Measurements from ENCODE around the gene TELO2.
A peak's percentile ranks its signal among the peaks of the same experiment; 100 is the strongest.
"Not testable (repeated sequence)": the region's sequence is repeated elsewhere in the genome, so short reads cannot be mapped to it uniquely, and the experiment has no call there.

The TELO2 gene

DNA sequence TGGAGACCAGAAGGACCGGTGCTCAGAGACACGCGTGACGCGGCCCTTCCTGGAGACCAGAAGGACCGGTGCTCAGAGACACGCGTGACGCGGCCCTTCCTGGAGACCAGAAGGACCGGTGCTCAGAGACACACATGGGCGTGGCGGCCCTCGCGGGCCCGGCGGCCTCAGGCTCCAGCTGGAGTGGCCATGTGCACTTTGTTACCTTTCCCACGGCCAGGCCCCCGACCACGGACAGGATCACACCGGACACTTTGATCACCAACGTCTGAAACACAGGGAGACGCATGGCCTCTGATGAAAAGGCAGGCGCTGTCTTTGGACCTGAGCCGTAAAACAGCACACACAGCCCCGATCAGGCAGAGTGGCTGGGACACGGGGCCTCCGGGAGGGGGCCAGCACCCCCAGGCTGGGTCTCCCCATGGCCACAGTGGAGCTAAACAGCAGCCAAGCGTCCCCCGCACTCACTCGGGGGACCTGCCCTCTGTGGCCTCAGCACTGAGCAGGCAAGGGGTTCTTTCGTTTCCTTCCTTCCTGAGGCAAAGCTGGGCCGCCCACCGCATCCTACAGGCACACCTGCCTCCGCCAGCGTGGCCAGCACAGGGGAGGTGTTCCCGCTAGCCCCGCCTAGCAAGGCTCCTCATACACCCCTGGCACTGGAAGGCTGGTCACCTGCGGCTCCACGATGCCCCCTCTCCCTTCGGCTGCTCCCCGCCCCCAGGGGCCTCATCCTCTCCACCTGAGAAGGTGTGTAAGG lies 35.5 kb upstream of the TELO2 start:
- DNase-seq (ENCODE audit: low spot score) = no peak

DNA sequence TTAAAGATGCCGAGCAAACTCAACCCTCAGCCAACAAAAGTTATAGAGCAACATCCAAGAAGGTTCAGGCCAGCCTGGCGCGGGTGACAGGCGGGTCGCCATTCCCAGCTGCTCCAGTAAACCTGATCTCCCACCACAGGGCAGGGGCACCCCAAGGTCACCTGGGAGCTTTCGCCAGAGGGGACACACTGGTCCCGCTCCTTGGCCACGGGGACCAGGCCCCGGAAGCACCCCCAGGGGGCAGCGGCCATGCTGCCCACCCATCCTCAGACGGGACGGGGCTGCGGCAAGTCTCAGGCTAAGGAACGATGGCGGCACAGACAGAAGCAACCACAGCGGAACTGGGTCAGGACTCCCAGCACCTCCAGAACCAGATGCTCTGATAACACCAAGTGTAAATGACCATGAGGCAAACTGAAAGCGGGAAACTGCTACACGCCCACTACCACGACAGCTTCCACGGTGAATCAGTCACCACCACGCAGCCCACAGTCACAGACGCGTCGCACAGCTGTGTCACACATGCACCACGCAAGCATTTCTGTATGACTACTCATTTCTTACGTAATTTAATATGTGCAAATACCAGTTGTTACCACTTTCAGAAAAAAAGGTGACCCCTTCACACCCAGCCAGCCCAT lies 34.7 kb upstream of the TELO2 start:
- DNase-seq (ENCODE audit: low spot score) = no peak

DNA sequence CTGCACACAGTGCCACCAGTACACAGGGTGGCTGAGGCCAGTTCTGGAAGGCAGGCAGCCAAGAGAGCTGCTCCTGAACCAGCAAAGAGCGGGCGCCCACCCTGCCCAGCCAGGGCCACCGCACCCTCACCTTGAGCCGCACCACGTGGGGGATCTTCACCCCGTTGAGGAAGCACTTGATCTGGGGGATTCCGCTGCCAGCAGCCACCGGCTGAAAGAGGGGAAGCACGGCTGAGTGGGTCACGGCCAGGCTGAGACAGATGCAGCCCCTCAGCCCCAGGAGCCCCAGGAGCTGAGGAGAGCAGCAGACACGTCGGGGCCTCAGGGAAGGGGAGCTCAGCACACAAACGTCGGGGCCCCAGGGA lies 34.2 kb upstream of the TELO2 start:
- no peak for DNase-seq (ENCODE audit: low spot score)

DNA sequence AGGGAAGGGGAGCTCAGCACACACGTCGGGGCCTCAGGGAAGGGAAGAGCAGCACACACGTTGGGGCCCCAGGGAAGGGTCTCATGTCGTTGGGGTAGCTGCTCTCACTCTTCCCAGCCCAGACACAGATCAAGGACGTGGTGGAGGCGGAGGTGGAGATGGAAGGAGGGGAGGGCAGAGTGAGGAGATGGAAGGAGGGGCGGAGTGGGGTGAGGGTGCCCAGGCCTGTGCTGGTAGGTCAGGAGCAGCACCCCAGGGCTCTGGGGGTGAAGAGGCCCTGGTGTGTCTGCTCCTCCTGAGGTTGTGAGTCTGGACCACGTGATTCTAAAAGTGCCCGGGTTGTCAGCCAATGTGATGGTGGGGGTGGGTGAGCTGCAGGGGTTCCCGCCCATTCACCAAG lies 33.2 kb upstream of the TELO2 start:
- DNase-seq (ENCODE audit: low spot score) = no peak

DNA sequence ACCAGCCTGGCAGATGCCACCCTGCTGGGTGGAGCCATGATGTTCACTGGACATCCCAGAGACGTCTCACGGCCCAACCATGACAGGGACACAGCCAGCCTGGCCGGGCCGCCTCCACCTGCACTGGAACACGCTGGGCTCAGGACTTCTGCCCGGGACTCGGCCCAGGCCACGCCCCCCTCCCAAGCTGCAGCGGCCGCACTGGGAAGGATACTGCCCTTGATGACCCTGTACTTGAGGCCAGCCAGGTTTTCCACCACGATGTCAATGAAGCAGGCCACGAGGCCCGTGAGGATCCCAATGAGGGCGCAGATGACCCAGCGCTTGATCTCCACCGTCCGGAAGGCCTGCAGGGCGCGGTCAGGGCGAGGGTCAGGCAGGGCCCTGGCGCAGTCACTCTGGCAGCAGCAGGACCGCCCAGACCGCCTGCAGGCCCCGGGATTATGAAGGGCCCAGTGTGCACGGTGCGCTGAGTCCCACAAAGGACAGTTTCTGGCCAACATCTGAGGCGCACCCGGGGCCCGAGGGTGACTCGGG lies 32.5 kb upstream of the TELO2 start:
- DNase-seq (ENCODE audit: low spot score) = no peak

DNA sequence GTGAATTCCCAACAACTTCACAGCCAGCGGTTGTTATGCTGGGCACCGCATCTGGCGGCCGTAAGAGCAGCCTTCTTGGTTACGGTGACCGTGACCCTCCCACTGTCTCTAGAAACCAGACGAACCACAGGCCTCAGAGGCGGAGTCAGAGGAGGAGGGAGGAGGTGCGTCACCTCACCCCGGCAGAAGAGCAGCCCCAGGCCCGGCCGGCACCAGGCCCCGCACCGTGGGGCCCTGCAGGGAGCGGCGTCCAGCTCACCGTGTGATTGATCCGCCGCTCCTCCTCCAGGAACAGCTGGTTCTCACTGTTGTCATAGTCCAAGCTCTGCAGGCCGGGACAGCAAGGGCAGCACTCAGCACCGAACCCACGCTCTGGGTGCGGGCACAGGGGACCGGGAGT lies 32.0 kb upstream of the TELO2 start:
- DNase-seq (ENCODE audit: low spot score) = no peak

DNA sequence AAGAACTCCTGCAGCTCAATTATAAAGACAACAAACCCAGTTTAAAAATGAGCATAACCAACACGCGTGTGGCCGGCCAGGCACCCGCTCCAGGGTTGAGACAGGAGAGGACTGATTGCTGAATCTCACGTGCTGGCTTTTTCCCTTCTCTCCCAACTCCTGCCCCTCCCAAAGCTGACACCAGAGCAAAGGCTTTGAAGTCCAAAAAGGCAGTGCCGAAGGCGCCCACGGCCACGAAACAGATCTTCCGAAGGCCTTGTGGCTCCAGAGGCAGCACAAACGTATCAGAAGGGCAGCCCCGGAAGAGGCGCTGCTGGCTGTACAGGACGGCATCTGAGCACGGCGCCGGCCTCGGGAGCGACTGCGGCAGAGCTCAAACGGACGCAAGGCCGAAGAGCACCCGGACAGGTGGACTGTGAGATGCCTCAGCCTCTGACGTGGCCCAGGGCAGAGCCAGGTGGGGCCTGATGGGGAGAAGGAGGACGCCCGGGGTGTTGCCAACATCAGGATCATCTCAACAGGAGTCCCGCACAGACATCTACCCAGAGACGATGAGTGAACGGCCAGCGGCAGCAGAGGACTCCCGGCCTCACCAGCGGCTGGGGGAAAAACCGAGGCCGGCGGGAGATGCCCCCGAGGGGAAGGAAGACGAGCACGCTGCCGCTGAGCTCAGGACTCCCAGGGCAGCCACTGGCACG lies 28.8 kb upstream of the TELO2 start:
- DNase-seq (ENCODE audit: low spot score) = no peak

DNA sequence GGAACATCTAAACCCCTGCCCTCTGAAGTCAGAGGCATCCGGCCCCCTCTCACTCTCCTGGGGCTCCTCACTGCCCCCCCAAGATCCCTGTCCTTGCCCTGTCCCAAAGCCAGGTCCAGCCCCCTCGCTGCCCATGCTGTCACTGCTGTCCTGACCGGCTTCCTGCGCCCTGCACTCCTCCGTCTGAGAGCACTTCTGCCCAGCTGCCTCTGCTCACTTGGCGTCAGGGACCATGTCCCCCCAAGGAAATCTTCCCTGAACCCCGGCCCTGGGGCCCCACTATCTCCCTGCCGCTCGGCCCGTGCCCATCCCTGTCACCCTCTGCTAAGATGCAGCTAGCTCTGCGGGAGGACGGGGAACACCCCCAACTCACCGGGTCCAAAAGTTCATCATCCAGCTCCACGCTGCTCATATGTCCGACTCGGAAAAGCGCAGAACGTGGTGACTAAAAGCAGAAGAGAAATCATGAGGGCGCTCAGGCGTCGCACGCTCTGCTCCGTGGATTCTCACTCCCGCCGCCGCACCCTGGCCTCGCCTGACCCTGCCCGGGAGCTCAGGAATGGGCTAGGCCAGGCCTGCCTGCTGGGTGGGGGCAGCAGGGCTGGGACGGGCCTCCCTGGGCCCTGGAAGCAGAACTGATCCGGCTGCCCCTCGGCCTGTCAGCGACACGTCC lies 28.1 kb upstream of the TELO2 start:
- DNase-seq (ENCODE audit: low spot score) = no peak

DNA sequence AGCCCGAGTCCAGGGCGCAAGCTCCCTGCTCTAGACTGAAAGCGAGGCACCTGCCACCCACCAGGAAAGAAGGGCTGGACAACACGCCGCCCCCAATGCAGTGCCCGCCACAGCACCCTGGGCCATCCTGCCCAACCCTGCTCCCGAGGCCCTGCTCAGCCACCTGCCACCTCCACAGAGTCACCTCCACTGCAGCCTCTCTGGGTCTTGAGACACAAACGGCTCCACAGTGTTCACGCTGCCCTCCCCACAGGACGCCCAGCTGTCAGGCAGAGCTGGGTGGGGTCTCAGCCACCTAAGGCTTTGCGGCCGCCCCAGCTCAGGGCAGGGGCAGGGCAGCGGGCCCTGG lies 27.6 kb upstream of the TELO2 start:
- no peak for DNase-seq (ENCODE audit: low spot score)

DNA sequence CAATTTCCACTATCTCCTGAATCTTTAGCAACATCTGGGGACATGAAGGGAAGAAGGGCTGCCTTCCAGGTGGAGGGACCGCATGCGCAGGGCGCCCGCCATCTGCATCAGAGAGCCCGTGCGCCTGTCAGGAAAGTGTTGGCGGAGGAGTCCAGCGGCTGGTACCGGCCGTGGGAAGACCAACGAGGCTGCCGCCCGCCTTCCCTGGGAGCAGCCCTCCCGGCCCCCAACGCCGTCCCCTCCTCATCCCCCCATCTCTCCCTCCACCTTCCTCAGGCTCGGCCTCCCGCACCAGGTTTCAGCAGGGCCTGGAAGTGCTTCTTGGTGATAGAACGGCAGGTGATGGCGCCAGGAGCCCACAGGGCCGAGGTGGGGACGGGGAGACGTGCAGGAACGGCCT lies 27.1 kb upstream of the TELO2 start:
- DNase-seq (ENCODE audit: low spot score) = no peak

DNA sequence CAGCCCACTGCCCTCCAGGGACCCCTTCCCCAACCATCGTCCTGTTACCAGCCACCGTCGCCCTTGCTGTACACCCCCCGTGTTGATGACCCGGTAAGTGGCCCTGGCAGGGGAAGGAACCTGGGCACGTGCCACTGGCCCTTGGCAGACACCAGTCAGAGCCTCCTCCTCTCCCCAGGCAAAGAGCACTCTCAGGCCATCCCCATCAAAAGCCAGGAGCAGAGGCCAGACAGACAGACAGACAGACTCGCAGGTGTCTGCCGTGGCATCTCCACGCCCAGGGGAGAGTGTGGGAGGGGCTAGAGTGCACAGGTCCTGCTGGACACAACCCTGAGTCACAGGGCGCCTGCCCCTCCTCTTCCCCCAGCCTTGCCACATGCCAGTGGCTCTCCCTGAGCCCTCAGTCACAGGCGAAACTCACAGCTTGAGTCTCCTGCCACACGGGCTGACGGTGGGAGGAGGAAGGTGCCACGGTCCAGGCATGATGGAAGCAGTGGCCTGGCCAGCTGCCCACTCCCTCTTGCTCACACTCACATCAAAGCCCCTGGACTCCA lies 26.1 kb upstream of the TELO2 start:
- no peak for DNase-seq (ENCODE audit: low spot score)

DNA sequence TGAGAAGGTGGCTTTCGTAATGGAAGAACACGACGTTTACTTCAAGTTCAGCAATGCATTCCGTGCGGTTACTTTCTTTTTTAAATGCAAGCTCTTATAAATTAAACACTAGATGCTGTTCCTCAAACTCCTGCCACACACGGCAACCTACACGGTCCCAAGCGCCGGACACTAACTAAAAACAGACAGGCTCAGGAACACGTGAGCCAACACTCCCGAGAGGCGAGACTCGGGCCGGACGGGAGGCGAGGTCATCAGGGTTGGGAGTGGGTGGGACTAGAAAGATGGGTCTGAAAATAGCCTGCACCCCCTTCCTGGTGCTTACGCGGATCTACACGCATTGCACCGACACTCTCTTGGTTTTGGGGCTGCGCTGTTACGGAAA lies 24.7 kb upstream of the TELO2 start:
- no peak for DNase-seq (ENCODE audit: low spot score)

DNA sequence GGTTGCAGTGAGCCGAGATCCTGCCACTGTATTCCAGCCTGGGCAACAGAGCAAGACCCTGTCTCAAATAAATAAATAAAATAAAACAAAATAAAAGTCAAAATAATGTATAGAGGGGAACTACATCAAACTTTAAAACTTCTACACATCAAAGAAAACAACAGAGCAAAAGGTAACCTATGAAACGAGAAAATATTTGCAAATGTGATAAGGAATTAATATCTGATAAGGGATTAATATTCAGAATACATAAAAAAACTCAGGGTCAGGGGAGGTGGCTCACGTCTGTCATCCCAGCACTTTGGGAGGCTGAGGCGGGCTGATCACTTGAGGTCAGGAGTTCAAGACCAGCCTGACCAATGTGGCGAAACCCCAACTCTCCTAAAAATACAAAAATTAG lies 24.0 kb upstream of the TELO2 start:
- not testable (repeated sequence) for DNase-seq (ENCODE audit: low spot score)

DNA sequence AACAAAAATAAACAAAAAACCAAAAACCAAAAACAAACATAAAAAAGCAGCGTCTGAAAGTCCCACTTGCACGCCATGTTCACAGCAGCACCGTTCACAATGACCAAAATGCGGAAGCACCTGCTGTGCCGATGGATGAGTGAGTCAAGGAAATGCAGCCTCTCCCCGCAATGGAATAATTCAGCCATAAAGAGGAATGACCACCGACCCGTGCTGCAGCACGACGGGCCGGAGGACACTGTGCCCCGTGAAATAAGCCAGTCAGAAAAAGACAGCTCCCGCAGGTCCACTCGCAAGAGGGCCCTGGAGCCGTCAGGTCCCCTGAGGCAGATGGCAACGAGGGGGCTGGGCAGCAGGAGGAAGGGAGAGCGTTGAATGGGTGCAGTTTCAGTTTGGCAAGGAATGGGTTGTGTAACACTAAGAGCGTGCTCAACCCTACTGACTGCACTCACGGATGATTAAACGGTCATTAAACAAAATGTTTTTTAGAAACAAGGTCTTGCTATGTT lies 23.4 kb upstream of the TELO2 start:
- no peak for DNase-seq (ENCODE audit: low spot score)

DNA sequence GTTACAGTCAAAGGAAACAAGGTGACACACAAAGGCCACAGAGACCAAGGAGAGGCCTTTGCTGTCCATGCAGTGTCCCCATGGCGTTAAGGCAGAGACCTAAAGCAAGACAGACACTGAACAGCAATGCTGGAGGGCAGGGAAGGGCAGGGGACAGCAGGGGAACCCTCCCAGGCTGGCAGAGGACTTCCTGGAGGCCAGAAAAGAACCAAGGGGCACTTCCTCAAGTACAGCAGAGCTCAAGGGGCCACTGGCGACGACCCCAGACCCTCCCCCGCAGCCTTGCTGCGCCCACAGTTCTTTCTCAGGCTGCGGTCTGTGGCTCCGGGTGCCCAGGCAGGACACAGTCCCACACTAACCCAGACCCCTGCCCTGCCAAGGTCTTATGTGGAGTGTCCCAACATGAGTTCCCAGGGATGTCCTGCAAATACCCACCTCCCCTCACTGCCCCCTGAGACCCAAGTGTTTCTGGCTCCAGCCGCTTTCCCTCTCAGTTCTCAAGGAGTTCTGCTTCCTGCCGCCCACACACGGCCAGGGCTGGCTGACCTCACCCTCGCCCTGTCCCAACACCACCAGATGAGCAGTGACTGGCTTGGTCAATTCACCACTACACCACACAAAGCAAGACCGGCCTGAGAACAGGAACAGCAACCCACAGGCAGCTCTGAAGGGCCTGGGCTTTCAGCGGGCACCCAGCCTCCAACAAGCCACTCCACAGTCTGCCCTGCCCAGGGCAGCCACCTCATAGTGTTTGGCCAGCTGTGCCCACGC lies 22.5 kb upstream of the TELO2 start:
- DNase-seq (ENCODE audit: low spot score) = no peak

DNA sequence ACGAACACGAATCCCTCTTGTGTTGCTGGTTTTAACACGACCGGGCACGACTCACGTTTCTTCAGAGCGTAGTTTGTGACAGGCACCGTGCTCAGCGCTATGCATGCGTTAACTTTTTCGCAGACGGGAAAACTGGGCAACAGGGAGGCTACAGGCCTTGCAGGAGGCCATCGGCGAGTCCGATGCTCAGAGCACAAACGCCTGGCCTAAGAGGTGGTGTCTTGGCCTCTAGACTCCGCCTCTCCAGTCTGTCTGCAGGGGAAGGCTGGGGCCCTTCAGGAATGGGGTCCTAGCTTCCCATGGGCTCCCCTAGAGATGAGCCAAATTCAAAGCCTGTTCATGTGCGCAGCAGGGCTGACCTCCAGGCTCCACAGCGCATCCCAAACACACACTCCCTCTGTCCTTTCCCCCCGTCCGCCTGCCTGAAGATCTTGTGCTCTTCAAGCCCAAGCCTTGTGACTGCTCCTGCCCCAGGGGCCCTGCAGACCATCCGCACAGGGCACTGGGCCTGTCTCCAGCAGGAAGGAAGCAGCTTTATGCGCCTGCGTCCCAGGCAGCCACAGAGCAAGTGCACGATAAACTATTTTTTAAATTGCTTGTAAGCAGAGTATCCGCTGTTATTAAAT lies 21.5 kb upstream of the TELO2 start:
- DNase-seq (ENCODE audit: low spot score) = no peak

DNA sequence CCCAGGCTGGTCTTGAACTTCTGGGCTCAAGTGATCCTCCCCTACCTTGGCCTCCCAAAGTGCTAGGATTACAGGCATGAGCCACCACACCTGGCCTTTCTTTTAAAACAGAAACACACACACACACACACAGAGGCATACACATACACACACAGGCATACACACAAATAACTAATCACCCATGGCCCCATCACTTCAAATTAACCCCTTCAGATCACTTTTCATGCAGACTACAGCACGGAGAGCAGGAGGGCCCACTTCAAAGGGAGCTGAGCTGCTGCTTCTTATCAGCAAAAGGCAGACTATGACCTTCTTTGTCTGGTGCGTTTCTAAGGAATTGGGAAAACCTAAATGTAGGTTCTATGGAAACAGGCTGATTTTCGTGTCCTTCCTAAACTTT lies 20.2 kb upstream of the TELO2 start:
- DNase-seq (ENCODE audit: low spot score) = no peak

DNA sequence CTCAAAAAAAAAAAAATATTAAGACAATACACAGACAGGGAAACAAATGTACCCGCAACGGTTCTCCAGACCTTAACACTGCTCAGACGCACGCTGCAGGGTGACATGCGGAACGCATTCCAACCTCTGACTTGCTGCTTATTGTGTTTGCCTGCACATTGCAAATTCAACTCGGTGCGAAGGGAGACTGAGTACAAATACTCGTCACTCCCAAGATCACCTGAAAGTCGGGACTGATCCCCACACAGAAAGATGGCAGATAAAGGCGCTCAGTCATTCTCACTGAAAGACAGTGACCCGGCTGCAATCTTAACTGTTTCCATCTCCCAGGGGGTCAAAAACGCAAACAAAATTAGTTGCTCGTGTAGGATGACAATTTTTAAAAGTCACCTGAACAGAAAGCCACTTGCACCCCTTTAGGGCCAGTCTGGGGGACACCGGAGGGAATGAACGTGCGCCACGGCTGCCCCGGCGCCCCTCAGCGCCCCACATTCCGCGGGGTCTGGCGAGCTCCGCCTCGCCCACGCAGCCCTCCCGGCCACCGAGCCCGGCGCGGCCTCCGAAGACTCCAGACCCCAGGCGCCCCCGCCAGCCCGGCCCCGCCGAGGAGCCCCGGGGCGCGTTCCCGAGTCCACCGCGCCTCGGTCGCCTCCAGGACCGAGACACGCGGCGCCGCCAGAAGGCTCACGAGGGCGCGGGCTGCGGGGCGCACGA lies 18.9 kb upstream of the TELO2 start:
- no peak for DNase-seq (ENCODE audit: low spot score)

DNA sequence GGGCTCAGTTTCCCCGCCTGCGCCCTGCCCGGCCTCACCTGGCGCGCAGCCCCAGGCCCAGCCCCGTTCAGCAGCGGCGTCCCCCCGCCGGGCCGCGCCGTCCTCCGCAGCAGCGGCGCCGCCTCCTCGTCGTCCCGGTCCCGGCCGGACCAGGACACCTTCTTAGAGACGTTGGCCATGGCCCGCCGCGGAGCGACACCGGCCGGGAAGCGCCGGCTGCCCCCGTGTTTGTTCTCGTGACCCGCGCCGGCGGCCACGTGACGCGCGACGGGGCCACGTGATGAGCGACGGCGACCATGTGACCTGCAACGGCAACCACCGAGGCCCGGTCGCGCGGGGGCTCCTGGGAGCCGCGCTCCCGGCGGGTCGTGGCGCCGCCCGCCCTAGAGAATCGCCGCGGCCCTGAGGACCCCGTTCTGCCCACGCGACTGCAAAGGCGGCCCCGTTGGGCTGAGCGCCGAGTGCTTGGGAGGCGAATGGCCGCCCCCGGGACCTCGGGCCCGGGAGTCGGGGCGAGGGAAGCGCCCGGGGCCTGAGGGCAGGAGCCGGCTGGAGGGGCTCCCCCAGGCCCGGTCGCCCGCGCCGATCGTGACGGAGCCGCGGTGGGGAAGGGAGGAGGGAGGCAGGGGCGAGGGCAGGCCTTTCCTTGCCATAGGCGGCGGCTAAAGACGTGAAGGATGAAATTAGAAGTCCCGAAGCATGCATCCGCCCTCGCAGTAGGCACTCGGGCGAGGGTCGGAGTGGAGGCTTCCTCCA lies 18.2 kb upstream of the TELO2 start, which contains the start of gene CLCN7:
Gene CLCN7, minus strand, starts transcription at position 233 of the 756 bp plus-strand sequence. Its CDS starts 54 bp downstream, at position 179.
- peak; percentile 71 for DNase-seq (ENCODE audit: low spot score)

Data from globus pallidus (tissue), 1 donor.